Measurements from ENCODE around the gene SYNJ1. TPM values are rescaled to one million over a fixed set of nuclear protein-coding genes. Genes with fewer than 3 reads are reported as not detected.

SYNJ1 gene
- total RNA-seq, 1 donor from 2014 or later = 12.1 TPM

- no peak for TF ChIP-seq CTCF (IDR thresholded peaks at IDR 0.05)
- no peaks in the 10 kb centered on the region for H3K36me3 ChIP-seq
- intact Hi-C loops (cut with DNase I) = no loop called here
- DNase-seq (ENCODE audit: low spot score in 2 of 2) = no peak
- no peaks in the 10 kb centered on the region for H3K9me3 ChIP-seq
- H3K27me3 ChIP-seq = no peaks in the 10 kb centered on the region
- H3K27ac ChIP-seq = no peak overlapping the region
- H3K4me3 ChIP-seq = no peak overlapping the region
- H3K4me1 ChIP-seq = peaks cover 0 to 3% of the 10 kb centered on the region in 2 donors
Measured at GRCh38 chr21:32712641-32713040, 15.2 kb downstream of the SYNJ1 start.

GRCh38 chr21:32712043-32712442 is 15.8 kb downstream of the SYNJ1 start:
- TF ChIP-seq CTCF (IDR thresholded peaks at IDR 0.05) = no peak
- intact Hi-C loops (cut with DNase I) = no loop called here
- Histone ChIP-seq H3K36me3 (no peaks in the 10 kb centered on the region), H3K9me3 (no peaks in the 10 kb centered on the region), H3K4me1 (peaks cover 0 to 3% of the 10 kb centered on the region in 2 donors), H3K4me3 (no peak overlapping the region), H3K27ac (no peak overlapping the region), H3K27me3 (no peaks in the 10 kb centered on the region)
- no peak for DNase-seq (ENCODE audit: low spot score in 2 of 2)

- no peak for DNase-seq (ENCODE audit: low spot score in 2 of 2)
- H3K9me3 ChIP-seq = no peaks in the 10 kb centered on the region
- intact Hi-C loops (cut with DNase I) = no loop called here
- no peak overlapping the region for H3K27ac ChIP-seq
- no peaks in the 10 kb centered on the region for H3K36me3 ChIP-seq
- no peak for TF ChIP-seq CTCF (IDR thresholded peaks at IDR 0.05)
- no peak overlapping the region for H3K4me3 ChIP-seq
- H3K4me1 ChIP-seq = peaks cover 0 to 3% of the 10 kb centered on the region in 2 donors
- no peaks in the 10 kb centered on the region for H3K27me3 ChIP-seq
Measured at GRCh38 chr21:32710987-32711386, 16.8 kb downstream of the SYNJ1 start.

- Histone ChIP-seq H3K36me3 (no peaks in the 10 kb centered on the region), H3K4me1 (peaks cover 0 to 3% of the 10 kb centered on the region in 2 donors), H3K27ac (no peak overlapping the region), H3K9me3 (no peaks in the 10 kb centered on the region), H3K4me3 (no peak overlapping the region), H3K27me3 (no peaks in the 10 kb centered on the region)
- DNase-seq (ENCODE audit: low spot score in 2 of 2) = no peak
- intact Hi-C loops (cut with DNase I) = no loop called here
- no peak for TF ChIP-seq CTCF (IDR thresholded peaks at IDR 0.05)
Measured at GRCh38 chr21:32710069-32710784, 17.6 kb downstream of the SYNJ1 start.

- no peaks in the 10 kb centered on the region for H3K9me3 ChIP-seq
- no peak overlapping the region for H3K27ac ChIP-seq
- no peaks in the 10 kb centered on the region for H3K27me3 ChIP-seq
- no peak for TF ChIP-seq CTCF (IDR thresholded peaks at IDR 0.05)
- no peak overlapping the region for H3K4me3 ChIP-seq
- peaks cover 0 to 3% of the 10 kb centered on the region in 2 donors for H3K4me1 ChIP-seq
- no peaks in the 10 kb centered on the region for H3K36me3 ChIP-seq
- DNase-seq (ENCODE audit: low spot score in 2 of 2) = no peak
- intact Hi-C loops (cut with DNase I) = no loop called here
Measured at GRCh38 chr21:32708069-32708468, 19.7 kb downstream of the SYNJ1 start.
